Astrocyte of the spinal cord (primary cell): Measurements from ENCODE around the gene COQ8A.

Experiments
- DNase-seq: peaks from one replicate; pipeline ENCODE4 v3.0.0; 2011; ENCODE audit warnings: low read depth, low spot score
- H3K4me3 ChIP-seq: 2 replicates; pipeline ENCODE4 v1.5.1; 2011; ENCODE audit warnings: low read depth, mild to moderate bottlenecking, low read length, moderate library complexity
- CTCF ChIP-seq: IDR thresholded peaks from 2 replicates; pipeline ENCODE4 v1.5.1; 2012; ENCODE audit warnings: low read depth, mild to moderate bottlenecking, low read length, inconsistent platforms
- in situ Hi-C: cut with HindIII; loops from 2 replicates; pipeline ENCODE4 v1.10.0; 2017; ENCODE audit warnings: low sequenced_read_pairs

COQ8A gene

GRCh38 chr1:227010645-227011044 lies 70.6 kb downstream of the COQ8A start:
- no peak for DNase-seq
- H3K4me3 ChIP-seq = no peak overlapping the region
- TF ChIP-seq CTCF = no peak
- in situ Hi-C loops = no loop called here

GRCh38 chr1:227016990-227017389 lies 76.9 kb downstream of the COQ8A start:
- DNase-seq = no peak
- no peak for TF ChIP-seq CTCF
- in situ Hi-C loops = no loop called here
- H3K4me3 ChIP-seq = no peak overlapping the region

DNA sequence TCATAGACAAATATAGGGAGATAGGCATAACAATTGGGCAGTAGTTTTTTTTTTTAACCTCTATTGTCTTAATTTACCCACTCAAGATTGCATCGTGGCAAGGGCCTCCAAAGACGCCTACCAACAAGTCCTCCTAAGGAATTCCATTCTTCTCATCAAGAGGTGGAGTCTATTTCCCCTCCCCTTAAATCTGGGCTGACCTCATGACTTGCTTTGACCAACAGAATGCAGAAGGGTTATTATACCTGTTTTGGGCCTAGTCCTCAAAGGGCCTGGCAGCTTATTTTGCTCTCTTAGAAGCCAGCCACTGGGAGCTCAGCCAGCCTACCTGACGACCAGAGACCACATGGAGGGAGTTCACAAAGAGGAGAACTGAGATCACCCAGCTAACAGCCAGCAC lies 92.3 kb downstream of the COQ8A start:
- in situ Hi-C loops = no loop called here
- DNase-seq = no peak
- no peak for TF ChIP-seq CTCF
- no peak overlapping the region for H3K4me3 ChIP-seq

DNA sequence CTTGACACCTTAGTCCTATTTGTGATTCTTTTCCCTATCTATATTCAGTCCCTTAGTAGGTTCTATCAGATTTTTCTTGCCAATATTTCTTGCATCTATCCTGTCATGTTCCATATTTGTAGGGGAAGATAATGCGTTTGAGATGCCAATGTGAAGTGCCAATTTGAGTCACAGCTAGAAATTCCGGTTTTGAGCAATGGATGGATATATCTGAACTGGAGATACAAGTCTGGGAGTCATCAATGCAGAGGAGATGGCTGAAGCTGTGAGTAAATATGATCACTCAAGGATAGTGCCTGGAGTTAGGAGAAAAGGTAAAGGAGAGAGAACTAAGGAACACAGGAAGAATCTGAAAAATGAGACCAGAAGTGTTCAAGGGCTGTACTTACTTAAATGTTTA lies 93.8 kb downstream of the COQ8A start:
- DNase-seq = no peak
- in situ Hi-C loops = no loop called here

GRCh38 chr1:227035316-227035715 lies 95.2 kb downstream of the COQ8A start:
- in situ Hi-C loops = no loop called here
- DNase-seq = no peak
- no peak for TF ChIP-seq CTCF
- H3K4me3 ChIP-seq = no peak overlapping the region

More for the DNA sequence above, 93.8 kb downstream of the COQ8A start:
- TF ChIP-seq CTCF = no peak
- no peak overlapping the region for H3K4me3 ChIP-seq

- H3K4me3 ChIP-seq = no peak overlapping the region
- in situ Hi-C loops = no loop called here
- DNase-seq = peak; percentile 5
- TF ChIP-seq CTCF = no peak
Observed at GRCh38 chr1:227037121-227037520, 97.0 kb downstream of the COQ8A start.
